GM21737 (cell line): ENCODE results near the gene ELP1.

Experiments used
- ATAC-seq: cut with Tn5 transposase; IDR thresholded peaks from one replicate; pipeline ENCODE4 v1.9.1; 2021; ENCODE audit warnings: mild to moderate bottlenecking, moderate library complexity; ENCODE audit not compliant: unreplicated experiment

The ELP1 gene

DNA sequence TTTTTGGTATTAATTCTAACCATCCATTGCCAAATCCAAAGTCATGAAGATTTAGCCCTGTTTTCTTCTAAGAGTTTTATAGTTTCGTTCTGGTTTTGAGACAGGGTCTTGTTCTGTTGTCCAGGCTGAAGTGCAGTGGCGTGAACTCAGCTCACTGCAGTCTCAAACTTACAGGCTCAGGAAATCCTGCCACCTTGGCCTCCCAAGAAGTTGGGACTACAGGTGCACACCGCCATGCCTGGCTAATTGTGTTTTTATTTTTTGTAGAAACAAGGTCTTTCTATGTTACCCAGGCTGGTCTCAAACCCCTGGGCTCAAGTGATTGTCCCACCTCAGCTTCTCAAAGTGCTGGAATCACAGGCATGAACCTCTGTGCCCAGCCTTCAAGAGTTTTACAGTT lies 50.8 kb downstream of the ELP1 start:
- ATAC-seq, result no peak

DNA sequence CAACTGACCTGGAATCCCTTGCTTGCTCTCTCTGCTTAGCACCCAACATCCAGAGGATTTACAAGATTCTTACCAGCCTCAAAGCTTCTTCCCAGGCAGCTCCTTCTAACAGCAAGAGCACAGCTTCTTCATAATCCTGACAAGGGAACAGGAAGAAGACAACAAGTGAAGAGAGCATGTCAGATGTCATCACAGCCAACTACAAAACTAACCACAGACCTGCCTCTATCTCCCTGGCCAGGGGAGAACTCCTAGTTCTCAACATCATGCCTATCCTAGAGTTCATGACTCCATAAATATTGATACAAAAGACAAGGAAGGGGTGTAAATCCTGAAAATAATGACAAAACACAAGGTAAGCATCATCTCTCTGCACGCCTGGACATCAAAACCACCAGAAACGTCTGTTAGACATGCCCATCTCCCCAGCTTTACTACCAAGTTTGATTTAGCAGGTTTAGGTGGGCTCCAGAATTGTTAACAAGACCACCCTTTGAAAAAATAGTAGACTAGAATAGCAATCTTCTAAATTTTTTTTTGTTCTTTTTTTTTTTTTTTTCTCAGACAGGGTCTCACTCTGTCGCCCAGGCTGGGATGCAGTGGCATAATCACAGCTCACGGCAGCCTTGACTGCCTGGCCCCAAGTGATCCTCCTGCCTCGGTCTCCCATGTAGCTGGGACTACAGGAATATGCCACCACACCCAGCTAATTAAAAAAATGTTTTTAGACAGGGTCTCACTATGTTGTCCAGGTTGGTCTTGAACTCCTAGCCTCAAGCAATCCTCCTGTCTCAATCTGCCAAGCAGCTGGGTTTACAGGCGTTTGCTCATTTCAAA lies 51.7 kb downstream of the ELP1 start:
- no peak for ATAC-seq

DNA sequence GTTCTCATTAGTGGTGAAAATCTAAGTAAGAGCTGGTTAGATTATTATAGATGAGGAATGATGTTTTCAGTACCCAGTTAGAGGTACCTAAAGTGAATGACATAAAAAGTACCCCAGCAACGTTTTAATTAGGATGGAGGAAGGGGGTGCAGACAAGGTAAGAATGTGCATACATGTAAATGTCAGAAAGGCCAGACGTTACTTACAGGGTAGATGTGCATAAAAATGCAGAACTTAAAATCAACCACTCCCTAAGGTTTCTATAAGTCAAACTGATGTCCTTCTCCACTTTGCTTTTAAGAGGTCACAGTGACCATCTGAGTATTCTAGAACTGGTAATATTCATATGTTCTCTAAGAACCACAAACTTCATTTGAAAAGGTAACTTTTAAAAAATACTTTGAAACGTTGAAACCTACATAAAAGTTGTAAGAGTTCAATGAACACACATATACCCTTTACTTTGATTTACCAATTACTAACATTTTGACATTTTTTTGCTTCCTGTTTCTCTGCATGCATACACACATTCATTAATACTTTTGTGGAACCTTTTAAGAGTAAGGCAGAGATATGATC lies 53.1 kb downstream of the ELP1 start:
- ATAC-seq, result no peak

DNA sequence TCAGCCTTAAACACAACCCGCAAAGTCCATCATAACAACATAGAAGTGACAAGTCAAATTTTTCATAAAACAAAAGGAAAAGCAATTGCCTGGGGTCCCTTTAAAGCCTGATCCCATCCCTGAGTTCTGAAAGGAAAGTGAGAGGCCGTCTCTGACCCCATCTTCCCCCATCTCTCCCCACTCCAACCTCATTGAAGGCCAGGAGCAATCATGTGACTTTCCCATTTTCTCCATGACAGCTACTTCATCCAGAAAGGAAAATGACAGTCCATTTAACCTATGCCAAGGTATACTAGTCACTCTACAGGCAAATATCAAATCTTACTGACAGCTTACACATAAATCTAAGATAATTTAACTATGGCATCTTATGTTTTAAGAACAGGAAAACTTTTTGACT lies 56.4 kb downstream of the ELP1 start:
- ATAC-seq, result no peak

DNA sequence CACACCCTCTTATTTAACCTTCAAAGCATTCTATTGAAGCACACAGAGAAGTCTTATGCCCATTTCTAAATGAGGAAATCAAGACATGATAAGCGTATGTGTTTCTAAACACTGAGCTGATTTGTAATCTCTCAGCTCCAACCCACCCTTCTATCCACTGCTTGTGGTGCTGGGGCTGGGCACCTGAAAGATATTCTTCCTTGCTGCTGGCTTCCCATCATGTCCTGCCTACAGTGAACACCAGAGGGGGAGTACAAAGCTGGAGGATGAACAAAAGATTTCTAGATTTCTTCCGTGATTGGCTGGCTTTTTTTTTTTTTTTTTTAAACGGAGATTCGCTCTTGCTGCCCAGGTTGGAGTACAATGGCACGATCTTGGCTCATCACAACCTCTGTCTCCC lies 57.5 kb downstream of the ELP1 start:
- no peak for ATAC-seq

DNA sequence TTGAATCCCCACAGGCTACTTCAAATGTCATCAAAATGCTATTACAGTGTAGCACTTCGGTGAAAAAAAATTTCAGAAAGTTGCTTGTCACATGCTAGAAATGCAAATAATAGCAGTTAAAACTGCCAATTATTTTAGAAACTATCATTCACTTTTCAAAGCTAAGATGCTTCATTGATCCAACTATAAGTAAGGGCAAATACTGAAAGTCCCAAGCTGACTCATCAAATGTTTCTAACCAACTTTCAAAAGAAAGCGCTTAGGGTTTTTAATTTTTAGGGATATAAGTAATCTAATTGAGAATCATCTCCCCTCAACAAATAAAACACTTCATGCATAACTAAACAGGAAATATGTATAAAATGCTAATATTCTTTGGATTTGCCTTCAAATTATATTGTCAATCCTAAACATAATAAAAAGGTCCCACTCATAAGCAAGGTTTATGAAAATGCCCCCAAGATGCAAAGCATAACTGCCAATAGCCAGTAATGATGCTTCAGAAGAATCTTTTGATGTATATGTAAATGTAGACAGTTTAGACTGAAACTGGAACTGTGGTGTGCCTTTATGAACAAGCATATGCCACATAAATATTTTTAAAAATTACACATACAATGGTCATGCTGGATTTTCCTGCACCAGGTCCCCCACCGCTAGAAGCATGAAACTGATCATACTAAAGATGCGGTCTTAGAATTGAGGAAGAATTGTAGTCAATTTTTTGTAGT lies 59.7 kb downstream of the ELP1 start:
- no peak for ATAC-seq

DNA sequence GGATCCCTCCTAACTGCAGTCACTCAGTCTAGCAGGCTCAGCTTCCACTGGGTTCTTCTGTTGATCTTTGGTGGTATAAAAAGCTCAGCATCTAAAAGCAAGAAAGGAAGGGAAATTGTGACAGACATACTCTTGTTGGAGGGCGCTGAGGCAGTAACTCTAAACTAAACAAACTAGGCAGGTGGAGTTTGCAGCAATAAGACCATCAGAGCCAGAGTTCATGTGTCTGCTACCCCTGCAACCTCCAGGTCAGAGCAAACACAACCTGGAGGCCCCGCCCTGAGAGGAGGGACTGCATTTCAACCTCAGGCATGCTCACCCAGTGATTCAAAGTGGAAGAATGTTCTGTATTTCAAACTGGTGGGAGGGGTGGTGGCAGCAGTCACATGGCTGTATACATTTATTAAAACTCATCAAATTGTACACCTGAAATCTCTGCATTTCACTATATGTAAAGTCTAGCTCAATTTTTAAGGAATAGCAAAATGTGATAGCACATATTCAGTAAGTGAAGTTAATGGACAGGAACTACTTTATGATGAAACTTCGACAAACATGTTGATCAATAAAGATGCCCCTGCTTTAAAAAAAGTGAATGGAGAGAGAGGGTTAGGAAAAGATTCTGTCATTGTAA lies 64.7 kb downstream of the ELP1 start:
- ATAC-seq, result no peak

DNA sequence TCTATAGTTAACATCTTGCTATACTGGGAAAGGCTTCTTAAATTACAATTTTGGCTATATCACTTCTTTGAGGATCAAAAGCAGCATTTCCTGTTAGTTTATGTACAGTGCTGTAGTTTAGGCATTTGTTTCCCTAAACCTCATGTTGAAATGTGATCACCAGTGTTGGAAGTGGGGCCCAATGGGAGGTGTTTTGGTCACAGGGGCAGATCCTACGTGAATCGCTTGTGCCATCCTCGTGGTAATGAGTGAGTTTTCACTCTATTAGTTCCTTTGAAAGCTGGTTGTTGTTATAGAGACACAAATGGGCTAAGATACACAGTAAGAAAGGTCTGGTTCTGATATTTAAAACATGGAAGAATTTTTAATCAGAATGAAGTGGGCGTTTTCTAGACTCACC lies 66.1 kb downstream of the ELP1 start:
- no peak for ATAC-seq

DNA sequence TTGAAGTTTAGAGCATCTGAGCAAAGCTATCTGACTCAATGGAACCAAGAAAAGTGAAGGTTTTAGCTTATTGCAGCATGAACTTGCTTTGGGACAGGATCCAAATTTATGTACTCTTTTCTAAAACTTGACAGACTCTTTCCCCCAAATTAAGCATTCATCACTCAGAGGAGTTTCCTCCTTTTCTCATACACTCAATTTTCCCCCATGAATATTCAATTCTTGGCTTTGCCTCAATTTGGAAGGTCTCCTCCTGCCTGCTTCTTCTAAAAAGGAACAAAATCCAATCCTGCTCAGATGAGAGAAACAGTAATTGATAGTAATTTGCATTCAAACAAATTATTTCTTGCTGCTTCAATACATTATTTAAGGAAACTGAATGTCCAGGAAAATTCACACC lies 66.8 kb downstream of the ELP1 start:
- no peak for ATAC-seq

DNA sequence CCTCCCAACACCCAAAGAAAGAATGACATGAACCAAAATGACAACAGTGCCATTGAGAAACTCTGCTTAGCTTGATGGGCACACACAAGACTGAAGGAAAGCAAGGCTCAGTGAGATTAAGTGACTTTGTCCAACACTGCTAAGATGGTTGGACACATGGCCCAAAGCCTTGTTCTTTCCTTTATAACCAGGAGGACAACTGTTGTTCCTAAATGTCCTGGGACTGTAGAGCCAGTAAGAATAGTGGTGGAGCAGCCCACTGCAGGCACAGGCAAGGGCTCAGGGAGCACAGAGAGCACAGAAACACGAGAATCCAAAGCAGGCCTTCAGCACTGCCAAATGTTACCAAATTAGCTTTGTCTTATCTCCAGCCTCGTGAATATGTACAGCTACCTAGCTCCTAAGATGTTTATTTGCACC lies 67.9 kb downstream of the ELP1 start:
- no peak for ATAC-seq

DNA sequence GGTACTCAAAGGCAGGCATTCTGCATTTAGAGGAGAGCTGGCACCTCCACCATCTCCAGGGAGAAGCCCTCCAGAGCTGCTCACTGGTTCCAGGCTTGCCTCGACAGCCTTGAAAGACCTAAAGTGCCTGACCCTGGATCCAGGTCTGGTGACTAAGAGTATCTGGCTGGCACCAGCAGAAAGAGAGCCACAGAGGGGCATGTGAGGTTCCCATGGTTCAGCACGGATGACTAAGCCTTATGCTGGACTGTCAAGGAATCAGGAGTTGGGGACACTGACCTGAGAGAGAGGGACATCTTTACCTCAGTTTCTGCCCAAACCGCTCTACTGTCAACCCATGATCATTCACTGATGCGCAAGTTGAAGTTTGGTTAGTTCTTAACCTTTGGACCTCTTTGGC lies 68.9 kb downstream of the ELP1 start:
- ATAC-seq, result no peak

DNA sequence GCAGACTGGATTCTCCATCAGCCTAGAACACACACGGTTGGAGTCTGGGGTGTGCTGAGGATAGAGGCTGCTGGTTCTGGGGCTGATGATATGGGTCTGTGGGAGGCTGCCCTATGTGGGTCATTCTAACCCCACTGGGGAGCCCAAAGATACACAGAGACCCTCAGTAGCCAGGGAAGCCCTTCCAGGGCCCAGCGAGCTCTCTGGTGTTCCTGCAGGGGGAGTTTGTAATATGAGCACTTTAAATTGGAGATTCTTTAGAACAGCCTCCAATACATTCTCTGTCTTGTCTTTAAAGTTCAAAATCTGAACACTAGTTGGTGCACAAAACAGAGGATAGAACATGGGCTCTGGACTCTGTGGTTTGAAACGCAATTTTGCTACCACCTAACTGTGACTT lies 69.5 kb downstream of the ELP1 start:
- ATAC-seq, result no peak

DNA sequence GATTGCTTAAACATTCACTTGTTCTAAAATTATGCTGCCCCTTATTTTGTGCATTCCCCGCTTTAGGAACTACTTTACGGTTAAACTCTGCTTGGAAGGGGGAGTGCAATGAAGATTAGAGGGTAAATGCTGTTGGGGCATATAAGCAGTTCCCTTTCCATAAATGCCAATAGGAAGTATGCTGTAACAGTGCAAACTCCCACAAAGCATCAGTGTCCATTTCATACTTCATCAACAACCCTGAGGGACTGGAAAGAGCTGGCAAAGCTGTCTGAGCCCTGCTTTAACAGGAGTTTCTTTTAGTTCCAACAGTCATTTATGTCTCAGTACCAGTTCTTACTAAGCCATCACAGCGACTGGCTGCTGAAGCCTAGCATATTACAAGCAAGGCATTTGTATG lies 70.0 kb downstream of the ELP1 start:
- ATAC-seq, result no peak

DNA sequence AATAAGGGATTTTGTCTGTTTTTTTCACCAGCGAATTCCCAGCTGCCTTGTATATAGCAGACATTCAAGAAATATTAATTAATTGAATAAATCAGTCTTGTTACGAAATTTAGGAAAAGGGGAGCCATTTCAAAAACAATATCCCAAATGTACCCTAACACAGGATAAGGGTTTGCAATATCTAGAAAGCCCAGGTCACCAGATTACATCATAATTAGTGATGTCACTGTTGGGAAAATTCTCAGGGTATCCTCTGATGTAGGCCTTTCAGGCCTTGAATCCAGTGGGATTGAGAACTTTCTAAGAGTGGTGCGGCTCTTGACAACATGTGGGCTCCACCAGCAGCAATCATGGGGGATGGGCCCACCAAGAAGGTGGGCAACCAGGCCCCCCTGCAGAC lies 71.9 kb downstream of the ELP1 start, which contains the start of gene ACTL7A:
TSS of gene ACTL7A (plus strand) at position 270 of the 400 bp plus-strand sequence. CDS start at position 327, 57 bp downstream.
- ATAC-seq, result no peak

DNA sequence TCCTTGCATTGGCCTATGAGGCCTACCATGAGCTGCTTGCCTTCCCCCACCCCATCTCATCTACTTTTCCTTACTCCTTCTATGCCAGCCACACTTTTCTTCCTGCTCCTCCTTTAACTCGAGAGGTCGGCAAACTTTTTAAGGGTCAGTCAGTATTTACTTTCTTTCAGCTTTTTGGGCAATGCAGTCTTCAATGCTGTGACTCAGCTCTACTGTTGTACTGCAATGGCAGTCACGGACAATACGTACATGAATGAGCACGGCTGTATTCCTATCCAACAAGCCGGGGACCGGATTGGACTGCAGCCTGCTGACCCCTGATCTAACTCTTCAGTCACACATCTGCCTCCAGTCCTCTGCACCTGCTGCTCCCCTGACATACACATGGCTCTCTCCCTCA lies 72.5 kb downstream of the ELP1 start:
- no peak for ATAC-seq

DNA sequence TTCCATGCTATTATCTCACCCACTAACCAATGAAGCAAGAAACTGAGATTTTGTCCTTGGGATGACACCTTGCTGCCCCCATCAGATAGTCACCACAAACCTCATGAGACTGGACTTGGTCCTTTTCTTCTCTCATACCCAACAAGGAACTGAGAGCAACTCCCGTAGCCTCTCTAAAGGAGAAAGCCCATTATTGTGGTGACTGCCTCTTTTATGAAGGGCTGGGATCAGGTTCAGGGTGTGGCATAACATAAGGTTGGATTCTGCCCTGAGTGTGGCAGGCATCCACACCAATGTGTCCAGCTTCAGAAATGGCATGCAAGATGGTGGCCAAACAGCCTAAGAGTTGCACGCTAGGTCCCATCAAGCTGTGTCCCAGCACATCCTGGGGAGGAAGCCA lies 73.2 kb downstream of the ELP1 start:
- ATAC-seq, result no peak

DNA sequence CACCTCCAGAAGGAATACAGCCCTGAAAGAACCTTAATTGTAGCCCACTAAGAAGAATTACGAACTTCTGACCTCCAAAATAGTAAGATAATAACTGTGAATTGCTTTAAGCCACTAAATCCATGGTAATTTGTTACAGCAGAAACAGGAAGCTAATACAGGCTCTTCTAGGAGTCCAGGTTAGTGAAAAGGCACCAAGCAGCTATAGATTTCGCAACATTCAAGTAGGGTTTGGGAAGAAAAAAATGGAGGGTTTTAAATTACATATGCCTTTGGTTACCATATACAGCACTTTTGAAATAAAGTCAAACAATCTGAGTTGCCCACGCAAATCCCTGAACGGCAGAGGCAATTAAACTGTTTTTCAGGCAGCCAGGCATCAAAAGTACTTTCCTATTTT lies 73.6 kb downstream of the ELP1 start:
- no peak for ATAC-seq

DNA sequence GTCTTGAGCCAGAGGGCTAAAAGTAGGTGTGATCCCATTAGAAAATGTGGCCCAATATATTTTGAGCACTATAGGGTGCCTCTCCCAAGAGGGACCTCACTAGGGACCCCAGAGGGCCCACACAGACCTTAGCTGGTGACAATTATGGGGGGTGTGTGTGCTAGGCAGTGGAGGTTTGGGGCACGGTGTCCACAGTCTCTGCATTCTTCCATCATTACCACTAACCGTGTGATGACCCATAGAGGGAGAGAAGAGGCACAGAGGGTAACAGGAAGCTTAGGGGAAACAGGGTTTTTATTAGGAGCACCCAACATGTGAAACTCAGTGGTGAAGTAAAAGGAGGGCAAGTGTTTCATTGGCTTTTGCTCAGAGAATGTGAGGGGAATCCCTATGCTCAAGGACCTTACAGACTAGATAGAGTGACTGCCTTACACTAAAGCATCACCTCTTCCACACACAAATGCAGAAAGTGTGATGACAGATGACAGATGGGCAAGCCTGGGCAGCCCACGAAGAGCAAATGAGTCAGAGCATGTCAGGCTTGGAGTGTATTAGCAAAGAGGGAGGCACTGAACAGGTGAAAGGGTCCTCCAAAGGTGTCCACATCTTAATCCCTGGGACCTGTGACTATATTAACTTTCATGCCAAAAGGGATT lies 74.3 kb downstream of the ELP1 start:
- no peak for ATAC-seq

DNA sequence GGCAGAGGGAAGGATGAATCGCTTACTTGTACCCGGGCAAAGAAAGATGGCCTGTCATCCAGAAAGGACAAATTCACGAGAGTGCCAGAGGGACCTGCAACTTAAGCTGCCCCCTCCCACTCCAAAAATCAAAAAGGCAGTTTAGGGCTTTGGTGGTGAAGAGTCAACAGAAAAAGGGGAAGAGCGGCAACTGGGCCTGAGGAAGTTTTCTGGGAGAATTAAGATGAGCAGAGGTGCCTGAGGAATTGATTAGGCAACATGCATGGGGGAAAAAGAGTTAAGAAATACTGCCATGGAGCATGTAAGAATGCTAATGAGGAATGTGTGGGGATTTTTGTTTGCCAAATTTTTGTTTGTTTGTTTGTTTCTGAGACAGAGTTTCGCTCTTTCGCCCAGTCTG lies 76.4 kb downstream of the ELP1 start:
- no peak for ATAC-seq

DNA sequence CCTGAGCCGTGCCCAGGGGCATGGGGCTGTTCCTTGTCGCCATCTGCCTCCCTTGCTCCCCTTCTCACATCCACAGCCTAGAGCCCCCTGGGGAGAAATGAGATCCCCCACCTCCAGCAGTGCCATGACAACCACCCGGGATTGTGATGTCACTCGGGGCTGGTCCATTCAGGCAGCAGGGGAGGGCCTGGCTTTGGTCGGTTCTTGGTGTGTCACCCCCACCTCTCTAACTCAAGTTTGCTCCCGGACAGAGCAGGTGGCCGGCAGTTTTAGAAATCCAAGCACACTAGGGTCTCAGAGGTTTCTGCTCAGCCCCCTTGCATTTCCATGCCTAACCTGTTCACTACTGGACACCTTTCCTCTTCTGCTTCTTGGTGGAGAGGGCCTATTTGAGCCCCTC lies 78.0 kb downstream of the ELP1 start, which contains the start of gene ACTL7B:
TSS of gene ACTL7B (minus strand) at position 99 of the 400 bp plus-strand sequence. CDS start at position 43, 56 bp downstream.
- ATAC-seq, result no peak

DNA sequence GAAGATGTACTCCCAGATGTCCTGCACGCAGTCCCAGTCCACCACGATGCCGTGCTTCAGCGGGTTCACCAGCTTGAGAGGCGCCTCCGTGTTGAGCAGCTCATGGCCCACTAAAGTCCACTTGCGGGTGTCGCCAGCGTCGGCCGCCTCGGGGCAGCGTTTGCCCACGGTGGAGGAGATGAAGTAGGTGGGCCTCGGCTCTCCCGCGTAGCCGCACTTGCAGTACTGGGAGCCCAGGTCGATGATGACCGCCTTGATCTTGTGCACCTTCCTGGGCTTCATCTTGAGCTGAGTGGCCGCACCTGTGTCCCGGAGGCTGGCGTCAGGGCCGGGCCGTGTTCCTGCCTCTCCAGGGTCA lies 78.4 kb downstream of the ELP1 start:
- no peak for ATAC-seq
